H1 (cell line): ENCODE data around the gene TRIML2. TPM values are rescaled to one million over a fixed set of nuclear protein-coding genes. Genes with fewer than 3 reads are reported as not detected.

ENCODE experiments used
- CTCF ChIA-PET: fragments of 300-600 bp; sonication (Branson Sonifier 250); formaldehyde crosslinking; loops from one replicate; lab custom pipeline; 2021; ENCODE audit not compliant: partially characterized antibody; lab: Charles Lee
- POLR2A ChIA-PET: fragments of 300-600 bp; sonication (Branson Sonifier 250); formaldehyde crosslinking; loops from one replicate; lab custom pipeline; 2021; ENCODE audit warnings: inconsistent platforms; ENCODE audit not compliant: partially characterized antibody; lab: Charles Lee
- DNase-seq, 2 experiments: peaks; one replicate each; pipeline versions ENCODE4 v3.0.0 to v3.0.0-alpha.2; 2010 to 2022; ENCODE audit warnings: low spot score in 2 of 2, low read depth in 1 of 2, mixed read lengths in 1 of 2
- FAIRE-seq: peaks from 2 replicates; lab custom pipeline; 2011; peaks lifted over from hg19 to GRCh38; lab: Jason Lieb, UNC
- H2AFZ ChIP-seq: 2 replicates; pipeline ENCODE4 v1.8.1; 2012; ENCODE audit warnings: low read length, inconsistent platforms
- H2AK5ac ChIP-seq: 2 replicates; pipeline ENCODE4 v1.6.1; 2013; ENCODE audit warnings: low read depth, low read length
- H2BK120ac ChIP-seq: replicated peaks from 2 replicates; pipeline ENCODE3; 2013; ENCODE audit warnings: low read depth, low read length, inconsistent platforms
- H2BK12ac ChIP-seq: 2 replicates; pipeline ENCODE4 v1.6.1; 2013; ENCODE audit warnings: low read depth, low read length
- H2BK15ac ChIP-seq: 2 replicates; pipeline ENCODE4 v1.6.1; 2013; ENCODE audit warnings: low read length
- H2BK20ac ChIP-seq: 2 replicates; pipeline ENCODE4 v1.6.1; 2013; ENCODE audit warnings: low read length
- H2BK5ac ChIP-seq: 2 replicates; pipeline ENCODE4 v1.6.1; 2013; ENCODE audit warnings: low read depth, low read length
- H3K14ac ChIP-seq: 2 replicates; pipeline ENCODE4 v1.6.1; 2013; ENCODE audit warnings: inconsistent platforms; ENCODE audit not compliant: insufficient read length
- H3K18ac ChIP-seq: 2 replicates; pipeline ENCODE4 v1.6.1; 2013; ENCODE audit warnings: low read length; ENCODE audit errors: extremely low read depth
- H3K23ac ChIP-seq: 2 replicates; pipeline ENCODE4 v1.6.1; 2013; ENCODE audit warnings: inconsistent platforms; ENCODE audit not compliant: insufficient read length
- H3K23me2 ChIP-seq: 2 replicates; pipeline ENCODE4 v1.6.1; 2013; ENCODE audit warnings: low read depth, low read length
- H3K27ac ChIP-seq: 2 replicates; pipeline ENCODE4 v1.6.1; 2011; ENCODE audit warnings: low read depth, low read length, inconsistent platforms
- H3K27me3 ChIP-seq, 4 experiments: replicated peaks in 1 of 4; 1 replicate in 1 of 4; 2 replicates in 3 of 4; pipeline versions ENCODE4 v1.6.1 to v1.8.1; 2011 to 2013; ENCODE audit warnings: low read length in 3 of 4, mild to moderate bottlenecking in 3 of 4, inconsistent platforms in 2 of 4, mixed read lengths in 2 of 4, moderate library complexity in 1 of 4; ENCODE audit not compliant: control insufficient read depth in 3 of 4, insufficient read depth in 3 of 4; ENCODE audit errors: extremely low read depth in 1 of 4
- H3K36me3 ChIP-seq, 4 experiments: 2 replicates each; pipeline versions ENCODE4 v1.6.1 to v1.8.1; 2011 to 2013; ENCODE audit warnings: mild to moderate bottlenecking in 4 of 4, low read length in 3 of 4, moderate library complexity in 2 of 4, control low read depth in 1 of 4, inconsistent platforms in 1 of 4; ENCODE audit not compliant: insufficient read depth in 4 of 4, control insufficient read depth in 2 of 4
- H3K4ac ChIP-seq: replicated peaks from 2 replicates; pipeline ENCODE3; 2013; ENCODE audit warnings: low read length, low read depth, mixed read lengths, inconsistent platforms; ENCODE audit not compliant: insufficient read length
- H3K4me1 ChIP-seq, 4 experiments: replicated peaks in 1 of 4; 1 replicate in 1 of 4; 2 replicates in 3 of 4; pipeline versions ENCODE4 v1.6.1 to v1.8.1; 2011 to 2013; ENCODE audit warnings: low read length in 3 of 4, inconsistent platforms in 2 of 4, mixed read lengths in 1 of 4; ENCODE audit not compliant: insufficient read depth in 4 of 4, control insufficient read depth in 3 of 4
- H3K4me2 ChIP-seq, 2 experiments: 2 replicates each; pipeline versions ENCODE4 v1.6.1 to v1.8.1; 2011 to 2013; ENCODE audit warnings: low read depth in 2 of 2, low read length in 2 of 2, control low read depth in 1 of 2, inconsistent platforms in 1 of 2, mild to moderate bottlenecking in 1 of 2; ENCODE audit not compliant: insufficient read depth in 1 of 2
- H3K4me3 ChIP-seq, 4 experiments: fragments of 200-600, 300-600 bp in 1 of 4; sonication (generic), shearing (Covaris generic), sonication (Bioruptor Twin) in 1 of 4; 2 replicates each; pipeline versions ENCODE4 v1.5.1 to v1.8.1; 2011 to 2016; ENCODE audit warnings: low read length in 4 of 4, low read depth in 3 of 4, control low read depth in 2 of 4, inconsistent platforms in 2 of 4, mild to moderate bottlenecking in 2 of 4, mixed read lengths in 1 of 4, moderate library complexity in 1 of 4; ENCODE audit not compliant: insufficient read depth in 2 of 4; ENCODE audit errors: extremely low read depth in 1 of 4
- H3K56ac ChIP-seq: replicated peaks from 2 replicates; pipeline ENCODE3; 2013; ENCODE audit warnings: low read depth, mild to moderate bottlenecking, mixed read lengths, low read length, inconsistent platforms; ENCODE audit not compliant: insufficient read length
- H3K79me1 ChIP-seq: 2 replicates; pipeline ENCODE4 v1.6.1; 2013; ENCODE audit warnings: low read depth, low read length, control low read depth
- H3K79me2 ChIP-seq, 2 experiments: 2 replicates each; pipeline versions ENCODE4 v1.6.1 to v1.8.1; 2012 to 2013; ENCODE audit warnings: low read length in 2 of 2, mild to moderate bottlenecking in 2 of 2, inconsistent platforms in 1 of 2; ENCODE audit not compliant: insufficient read depth in 2 of 2, control insufficient read depth in 1 of 2
- H3K9ac ChIP-seq, 4 experiments: replicated peaks in 1 of 4; 1 replicate in 1 of 4; 2 replicates in 3 of 4; pipeline versions ENCODE4 v1.6.1 to v1.8.1; 2011 to 2013; ENCODE audit warnings: low read depth in 3 of 4, low read length in 3 of 4, control low read depth in 2 of 4, mild to moderate bottlenecking in 2 of 4, moderate library complexity in 2 of 4, inconsistent platforms in 1 of 4; ENCODE audit errors: extremely low read depth in 1 of 4
- H3K9me3 ChIP-seq, 2 experiments: 2 replicates each; pipeline versions ENCODE4 v1.6.1 to v1.8.1; 2012 to 2013; ENCODE audit warnings: mild to moderate bottlenecking in 2 of 2, moderate library complexity in 2 of 2, control low read depth in 1 of 2, inconsistent platforms in 1 of 2, low read depth in 1 of 2, low read length in 1 of 2, mixed read lengths in 1 of 2; ENCODE audit not compliant: insufficient read depth in 2 of 2
- H4K20me1 ChIP-seq, 2 experiments: replicated peaks in 1 of 2; 2 replicates each; pipeline versions ENCODE3 to v1.8.1; 2011 to 2013; ENCODE audit warnings: inconsistent platforms in 2 of 2, low read length in 2 of 2, mild to moderate bottlenecking in 1 of 2; ENCODE audit not compliant: insufficient read depth in 2 of 2, control insufficient read depth in 1 of 2
- H4K5ac ChIP-seq: 2 replicates; pipeline ENCODE4 v1.6.1; 2013; ENCODE audit warnings: low read length, low read depth, mixed read lengths, inconsistent platforms; ENCODE audit not compliant: insufficient read length
- H4K8ac ChIP-seq: 2 replicates; pipeline ENCODE4 v1.8.0; 2013; ENCODE audit warnings: mild to moderate bottlenecking, moderate library complexity, low read length, inconsistent platforms; ENCODE audit not compliant: insufficient read depth; ENCODE audit errors: extremely low read depth
- H4K91ac ChIP-seq: replicated peaks from 2 replicates; pipeline ENCODE3; 2013; ENCODE audit warnings: low read length, mixed read lengths, inconsistent platforms; ENCODE audit not compliant: insufficient read length
- CBX5 ChIP-seq: fragments of 300-800, 300-1000 bp; sonication (generic); IDR thresholded peaks from 2 replicates; pipeline ENCODE4 v1.7.1; 2016; ENCODE audit warnings: antibody characterized with exemption, low read length, low read depth
- CEBPB ChIP-seq: IDR thresholded peaks from 2 replicates; pipeline ENCODE4 v1.6.1; 2012; ENCODE audit warnings: low read depth, low read length
- CREB1 ChIP-seq: IDR thresholded peaks from 2 replicates; pipeline ENCODE4 v1.6.1; 2012; ENCODE audit warnings: inconsistent platforms
- FOSL1 ChIP-seq: IDR thresholded peaks from 2 replicates; pipeline ENCODE4 v1.6.1; 2011; ENCODE audit warnings: mild to moderate bottlenecking, low read depth, low read length, moderate library complexity; ENCODE audit not compliant: insufficient read depth
- SP1 ChIP-seq: IDR thresholded peaks from 2 replicates; pipeline ENCODE4 v1.6.1; 2011; ENCODE audit warnings: low read depth, low read length
- WGBS, 2 experiments: shearing (Covaris generic) in 1 of 2; methylation state at CpG; one replicate each; pipeline versions ENCODE4 v1.1.6 to v1.1.7; 2013 to 2015; ENCODE audit warnings: low lambda C conversion rate in 2 of 2, mixed read lengths in 2 of 2, inconsistent platforms in 1 of 2, low coverage in 1 of 2, missing lambda C conversion rate in 1 of 2; ENCODE audit not compliant: insufficient replicate concordance in 2 of 2, insufficient coverage in 1 of 2, insufficient read length in 1 of 2; ENCODE audit errors: extremely low coverage in 1 of 2, missing lambda C conversion rate in 1 of 2; 5-methylcytosine and 5-hydroxymethylcytosine counted together
- polyA plus RNA-seq, 7 experiments: library from polyadenylated mRNA; depleted of rRNA in 3 of 7; stranded (reverse) in 5 of 7; unstranded in 2 of 7; fragments of >200 nt in 5 of 7; fragments of 200-250 nt in 2 of 7; gene quantifications; 1 replicate in 5 of 7; 2 replicates in 1 of 7; 4 replicates in 1 of 7; pipeline versions ENCODE4 v1.2.1 to v1.2.3, GENCODE V29; 2011 to 2013; ENCODE audit warnings: missing spikeins in 2 of 7, mixed read lengths in 2 of 7
- total RNA-seq: library from RNA; stranded (reverse); fragmentation: NEBNext Ultra II Directional; extraction: Animal tissue kit (Norgen Biotek cat#: 25700); gene quantifications from 2 replicates; pipeline ENCODE4 v1.2.1, GENCODE V29; 2021
- TF ChIP-seq, protein P1 (sequence below): IDR thresholded peaks from 2 replicates; pipeline ENCODE4 v1.6.1; 2012; ENCODE audit warnings: low read length, inconsistent platforms
- TF ChIP-seq, protein P2 (sequence below): IDR thresholded peaks from 2 replicates; pipeline ENCODE4 v1.6.1; 2012; ENCODE audit warnings: inconsistent platforms

The TRIML2 gene
- total and polyA plus RNA-seq, 2 of the 8 experiments (the other 6 are each of a cell fraction or from before 2014, with no cell fraction given), result 28.1 to 59.2 TPM

DNA sequence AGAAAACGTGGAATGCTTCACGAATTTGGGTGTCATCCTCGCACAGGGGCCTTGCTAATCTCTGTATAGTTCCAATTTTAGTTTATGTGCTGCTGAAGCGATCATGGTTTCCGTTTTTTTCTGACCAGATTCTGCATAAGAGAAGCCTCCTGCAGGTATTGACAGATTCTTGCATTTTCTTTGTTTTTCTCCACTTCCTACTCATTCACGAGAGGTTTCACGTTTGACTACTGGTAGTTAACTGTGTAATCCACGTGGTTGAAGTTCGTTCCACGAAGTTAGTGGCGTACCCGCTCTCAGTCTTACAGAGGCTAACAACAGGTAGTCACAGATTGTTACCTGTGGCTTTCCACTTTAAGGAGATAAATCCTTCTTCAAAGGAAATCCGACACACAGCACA is 12.1 kb upstream of the TRIML2 start:
- no peak overlapping the region for H4K5ac ChIP-seq
- H2BK15ac ChIP-seq, result 0 out of 2 replicates have a peak overlapping the region, but pooled peaks have one; percentile 8
- H3K9me3 ChIP-seq, result no peaks in the 10 kb centered on the region
- no peak overlapping the region for H3K4ac ChIP-seq
- peak overlapping the region; percentile 1 for H4K91ac ChIP-seq
- peak overlapping the region; percentile 85; the same call in 1 of the 2 replicates for H2BK12ac ChIP-seq
- 0 out of 8 replicates have a peak overlapping the region, but pooled peaks of 1 of the 4 experiments have one; percentile 1 for H3K4me3 ChIP-seq
- H3K79me1 ChIP-seq, result no peaks in the 10 kb centered on the region
- peak overlapping the region; percentile 89; the same call in 1 of the 2 replicates for H2BK20ac ChIP-seq
- H3K27ac ChIP-seq, result no peak overlapping the region; the same call in 1 of the 2 replicates
- peak overlapping the region; percentile 72 for H2BK5ac ChIP-seq
- peak overlapping the region; percentile 19 for H2BK120ac ChIP-seq
- no peaks in the 10 kb centered on the region for H3K27me3 ChIP-seq
- ChIA-PET CTCF (interaction anchor here (0.6 kb wide), 1 partner anchor 101 kb away, joined by 3 read pairs; no protein-coding TSS in a partner anchor), POLR2A (interaction anchor here (0.8 kb wide), 1 partner anchor 24 kb away, joined by 3 read pairs; no protein-coding TSS in a partner anchor)
- no peak overlapping the region for H4K8ac ChIP-seq
- H3K9ac ChIP-seq, result no peak overlapping the region
- H3K23me2 ChIP-seq, result no peaks in the 10 kb centered on the region
- H2AFZ ChIP-seq, result peak overlapping the region; percentile 54; the same call in 1 of the 2 replicates
- no peaks in the 10 kb centered on the region for H3K36me3 ChIP-seq
- FAIRE-seq (peak; percentile 88), DNase-seq (no peak)
- 0 out of 2 replicates have a peak overlapping the region, but pooled peaks have one; percentile 66 for H3K18ac ChIP-seq
- no peak overlapping the region; the same call in 1 of the 2 replicates for H2AK5ac ChIP-seq
- H3K4me2 ChIP-seq, result peak overlapping the region; percentile 12 to 39; a peak in 2 of 4 replicates
- 15% methylated on average over 13 of the region's 13 CpGs; no CpG with 5 or more reads in 1 of the 2 experiments for WGBS, 2 experiments
- H3K4me1 ChIP-seq, result peaks cover 2 to 13% (median 8%) of the 10 kb centered on the region in 4 experiments
- no peak overlapping the region for H3K14ac ChIP-seq
- no peaks in the 10 kb centered on the region for H3K79me2 ChIP-seq
- no peak overlapping the region for H3K23ac ChIP-seq
- no peaks in the 10 kb centered on the region for H4K20me1 ChIP-seq
- no peak overlapping the region for H3K56ac ChIP-seq
- TF ChIP-seq CBX5 (no peak), CEBPB (no peak), CREB1 (no peak), FOSL1 (no peak), SP1 (no peak)
- TF ChIP-seq, protein P1, sequence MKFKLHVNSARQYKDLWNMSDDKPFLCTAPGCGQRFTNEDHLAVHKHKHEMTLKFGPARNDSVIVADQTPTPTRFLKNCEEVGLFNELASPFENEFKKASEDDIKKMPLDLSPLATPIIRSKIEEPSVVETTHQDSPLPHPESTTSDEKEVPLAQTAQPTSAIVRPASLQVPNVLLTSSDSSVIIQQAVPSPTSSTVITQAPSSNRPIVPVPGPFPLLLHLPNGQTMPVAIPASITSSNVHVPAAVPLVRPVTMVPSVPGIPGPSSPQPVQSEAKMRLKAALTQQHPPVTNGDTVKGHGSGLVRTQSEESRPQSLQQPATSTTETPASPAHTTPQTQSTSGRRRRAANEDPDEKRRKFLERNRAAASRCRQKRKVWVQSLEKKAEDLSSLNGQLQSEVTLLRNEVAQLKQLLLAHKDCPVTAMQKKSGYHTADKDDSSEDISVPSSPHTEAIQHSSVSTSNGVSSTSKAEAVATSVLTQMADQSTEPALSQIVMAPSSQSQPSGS, result no peak
- TF ChIP-seq, protein P2, sequence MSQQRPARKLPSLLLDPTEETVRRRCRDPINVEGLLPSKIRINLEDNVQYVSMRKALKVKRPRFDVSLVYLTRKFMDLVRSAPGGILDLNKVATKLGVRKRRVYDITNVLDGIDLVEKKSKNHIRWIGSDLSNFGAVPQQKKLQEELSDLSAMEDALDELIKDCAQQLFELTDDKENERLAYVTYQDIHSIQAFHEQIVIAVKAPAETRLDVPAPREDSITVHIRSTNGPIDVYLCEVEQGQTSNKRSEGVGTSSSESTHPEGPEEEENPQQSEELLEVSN, result 0 out of 2 replicates have a peak, but pooled peaks have one; percentile 33
